K562 (cell line): ENCODE results near the gene CKM.

Source experiments
- CTCF ChIP-seq, 3 experiments: IDR thresholded peaks in 2 of 3; conservative IDR thresholded peaks in 1 of 3; 2 replicates each; pipeline ENCODE4 v1.5.1; 2011 to 2012; ENCODE audit warnings: low read length in 3 of 3, mild to moderate bottlenecking in 3 of 3, control low read depth in 2 of 3, improper control_type of control experiment in 1 of 3, inconsistent platforms in 1 of 3, low read depth in 1 of 3, mixed read lengths in 1 of 3, moderate library complexity in 1 of 3; ENCODE audit not compliant: insufficient read depth in 2 of 3
- EP300 ChIP-seq: IDR thresholded peaks from 2 replicates; pipeline ENCODE4 v1.6.1; 2012; ENCODE audit warnings: low read length, improper control_type of control experiment
- FOXM1 ChIP-seq, 2 experiments: fragments of 450-650 bp in 1 of 2; sonication (generic) in 1 of 2; formaldehyde crosslinking in 1 of 2; IDR thresholded peaks; 2 replicates each; pipeline versions ENCODE4 v1.6.1 to v1.9.0; 2017 to 2022; ENCODE audit warnings: low read depth in 2 of 2, mild to moderate bottlenecking in 2 of 2, missing genetic modification reagents in 1 of 2, moderate library complexity in 1 of 2
- PPARD ChIP-seq: fragments of 250-450 bp; sonication (Bioruptor Pico); IDR thresholded peaks from 2 replicates; pipeline ENCODE4 v1.8.0; 2022; ENCODE audit warnings: inconsistent platforms, mild to moderate bottlenecking, moderate library complexity
- RFX5 ChIP-seq: IDR thresholded peaks from 2 replicates; pipeline ENCODE4 v1.6.1; 2011; ENCODE audit warnings: low read depth, mild to moderate bottlenecking, improper control_type of control experiment, low read length
- TRIM28 ChIP-seq: fragments of 450-650 bp; IDR thresholded peaks from 2 replicates; pipeline ENCODE4 v1.6.1; 2017
- ZNF77 ChIP-seq: fragments of 250-450 bp; sonication (Bioruptor Pico); IDR thresholded peaks from 2 replicates; pipeline ENCODE4 v1.5.0; 2020

- no peak for TF ChIP-seq TRIM28
- TF ChIP-seq PPARD (CRISPR knock-in tag) = no peak
- no peak for TF ChIP-seq CTCF (IDR thresholded peaks at IDR 0.05 in 2 of 3, conservative IDR thresholded peaks at IDR 0.05 in 1 of 3; ENCODE audit: insufficient read depth in 2 of 3, low read depth in 1 of 3, low read length in 3 of 3)
- no peak for TF ChIP-seq FOXM1 (IDR thresholded peaks at IDR 0.05; ENCODE audit: low read depth)
- no peak for TF ChIP-seq FOXM1 (CRISPR knock-in tag; IDR thresholded peaks at IDR 0.05; ENCODE audit: low read depth)
- no peak for TF ChIP-seq RFX5
- no peak for TF ChIP-seq ZNF77 (CRISPR knock-in tag)
- TF ChIP-seq EP300 = no peak
These were observed 827 bp downstream of the CKM start for GRCh38 chr19:45321848-45322247.
